IMR-90 (cell line): Measurements from ENCODE around the gene SHB.

Experiments
- BHLHE40 ChIP-seq: fragments of 150-350 bp; IDR thresholded peaks from 2 replicates; pipeline ENCODE4 v1.6.1; 2016; ENCODE audit warnings: mild to moderate bottlenecking, low read depth, low read length
- CEBPB ChIP-seq: IDR thresholded peaks from 2 replicates; pipeline ENCODE4 v1.6.1; 2012; ENCODE audit warnings: low read depth, low read length, improper control_type of control experiment
- FOS ChIP-seq: fragments of 150-350 bp; IDR thresholded peaks from 2 replicates; pipeline ENCODE4 v1.6.1; 2016; ENCODE audit warnings: low read depth, low read length
- MAZ ChIP-seq: IDR thresholded peaks from 2 replicates; pipeline ENCODE4 v1.6.1; 2012; ENCODE audit warnings: low read depth, mild to moderate bottlenecking, low read length, improper control_type of control experiment, moderate library complexity, borderline replicate concordance
- MXI1 ChIP-seq: IDR thresholded peaks from 2 replicates; pipeline ENCODE4 v1.6.1; 2012; ENCODE audit warnings: low read depth, mild to moderate bottlenecking, low read length, moderate library complexity, borderline replicate concordance
- NFE2L2 ChIP-seq: fragments of 150-350 bp; IDR thresholded peaks from 2 replicates; pipeline ENCODE4 v1.6.1; 2016; ENCODE audit warnings: low read depth, mild to moderate bottlenecking, low read length
- POLR2A ChIP-seq: IDR thresholded peaks from 2 replicates; pipeline ENCODE4 v1.6.1; 2012; ENCODE audit warnings: mild to moderate bottlenecking, low read depth, low read length
- RAD21 ChIP-seq: IDR thresholded peaks from 2 replicates; pipeline ENCODE4 v1.6.1; 2012; ENCODE audit warnings: low read length, improper control_type of control experiment
- RCOR1 ChIP-seq: IDR thresholded peaks from 2 replicates; pipeline ENCODE4 v1.6.1; 2012; ENCODE audit warnings: mild to moderate bottlenecking, low read length, improper control_type of control experiment; ENCODE audit not compliant: insufficient replicate concordance
- RFX5 ChIP-seq: IDR thresholded peaks from 2 replicates; pipeline ENCODE4 v1.8.0; 2012; ENCODE audit warnings: low read depth, mild to moderate bottlenecking, low read length, moderate library complexity
- SMC3 ChIP-seq: fragments of 150-350 bp; IDR thresholded peaks from 2 replicates; pipeline ENCODE4 v1.6.1; 2016; ENCODE audit warnings: low read depth, mild to moderate bottlenecking, antibody characterized with exemption, low read length, moderate library complexity
- TF ChIP-seq, protein P1 (sequence below): conservative IDR thresholded peaks from 2 replicates; pipeline ENCODE4 v1.5.1; 2012; ENCODE audit warnings: mild to moderate bottlenecking, low read depth, low read length, improper control_type of control experiment
- TF ChIP-seq, protein P2 (sequence below): fragments of 150-350 bp; IDR thresholded peaks from 2 replicates; pipeline ENCODE4 v1.6.1; 2017; ENCODE audit warnings: mild to moderate bottlenecking, antibody characterized with exemption, low read length, low read depth
- TF ChIP-seq, protein P3 (sequence below): fragments of 150-350 bp; IDR thresholded peaks from 2 replicates; pipeline ENCODE4 v1.6.1; 2016; ENCODE audit warnings: low read depth, mild to moderate bottlenecking, low read length, moderate library complexity, borderline replicate concordance

DNA sequence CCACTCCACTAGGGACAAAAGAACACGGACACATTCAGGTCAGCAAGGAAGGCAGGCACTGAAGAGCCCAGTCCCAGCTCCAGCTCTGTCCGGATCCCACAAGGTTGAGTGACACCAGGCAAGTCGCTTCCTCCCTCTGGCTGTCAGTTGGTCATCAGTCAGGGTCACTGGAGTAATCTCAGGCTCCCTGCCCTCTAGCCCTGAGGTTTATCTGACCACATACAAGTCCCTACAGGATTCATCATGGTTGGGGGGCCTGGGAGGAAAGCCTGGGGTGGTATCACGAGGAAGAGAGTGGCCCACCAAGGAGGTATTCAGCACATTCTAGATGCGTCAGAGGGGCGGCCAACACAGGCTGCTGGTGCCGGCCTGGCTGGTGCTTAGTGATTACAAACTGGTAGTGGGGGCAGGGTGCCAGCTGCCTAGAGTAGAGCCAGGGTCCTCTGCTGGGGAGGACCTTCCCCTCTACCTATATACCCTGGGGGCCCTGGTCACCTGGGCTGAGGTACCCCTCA is 81.5 kb downstream of the SHB start:
- TF ChIP-seq POLR2A (no peak), FOS (no peak), CEBPB (no peak), BHLHE40 (no peak), RCOR1 (no peak), RAD21 (no peak), MAZ (no peak), MXI1 (no peak), SMC3 (no peak), RFX5 (no peak), NFE2L2 (no peak)
- TF ChIP-seq, protein P1, sequence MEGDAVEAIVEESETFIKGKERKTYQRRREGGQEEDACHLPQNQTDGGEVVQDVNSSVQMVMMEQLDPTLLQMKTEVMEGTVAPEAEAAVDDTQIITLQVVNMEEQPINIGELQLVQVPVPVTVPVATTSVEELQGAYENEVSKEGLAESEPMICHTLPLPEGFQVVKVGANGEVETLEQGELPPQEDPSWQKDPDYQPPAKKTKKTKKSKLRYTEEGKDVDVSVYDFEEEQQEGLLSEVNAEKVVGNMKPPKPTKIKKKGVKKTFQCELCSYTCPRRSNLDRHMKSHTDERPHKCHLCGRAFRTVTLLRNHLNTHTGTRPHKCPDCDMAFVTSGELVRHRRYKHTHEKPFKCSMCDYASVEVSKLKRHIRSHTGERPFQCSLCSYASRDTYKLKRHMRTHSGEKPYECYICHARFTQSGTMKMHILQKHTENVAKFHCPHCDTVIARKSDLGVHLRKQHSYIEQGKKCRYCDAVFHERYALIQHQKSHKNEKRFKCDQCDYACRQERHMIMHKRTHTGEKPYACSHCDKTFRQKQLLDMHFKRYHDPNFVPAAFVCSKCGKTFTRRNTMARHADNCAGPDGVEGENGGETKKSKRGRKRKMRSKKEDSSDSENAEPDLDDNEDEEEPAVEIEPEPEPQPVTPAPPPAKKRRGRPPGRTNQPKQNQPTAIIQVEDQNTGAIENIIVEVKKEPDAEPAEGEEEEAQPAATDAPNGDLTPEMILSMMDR: no peak
- TF ChIP-seq, protein P2, sequence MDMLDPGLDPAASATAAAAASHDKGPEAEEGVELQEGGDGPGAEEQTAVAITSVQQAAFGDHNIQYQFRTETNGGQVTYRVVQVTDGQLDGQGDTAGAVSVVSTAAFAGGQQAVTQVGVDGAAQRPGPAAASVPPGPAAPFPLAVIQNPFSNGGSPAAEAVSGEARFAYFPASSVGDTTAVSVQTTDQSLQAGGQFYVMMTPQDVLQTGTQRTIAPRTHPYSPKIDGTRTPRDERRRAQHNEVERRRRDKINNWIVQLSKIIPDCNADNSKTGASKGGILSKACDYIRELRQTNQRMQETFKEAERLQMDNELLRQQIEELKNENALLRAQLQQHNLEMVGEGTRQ: no peak
- TF ChIP-seq, protein P3, sequence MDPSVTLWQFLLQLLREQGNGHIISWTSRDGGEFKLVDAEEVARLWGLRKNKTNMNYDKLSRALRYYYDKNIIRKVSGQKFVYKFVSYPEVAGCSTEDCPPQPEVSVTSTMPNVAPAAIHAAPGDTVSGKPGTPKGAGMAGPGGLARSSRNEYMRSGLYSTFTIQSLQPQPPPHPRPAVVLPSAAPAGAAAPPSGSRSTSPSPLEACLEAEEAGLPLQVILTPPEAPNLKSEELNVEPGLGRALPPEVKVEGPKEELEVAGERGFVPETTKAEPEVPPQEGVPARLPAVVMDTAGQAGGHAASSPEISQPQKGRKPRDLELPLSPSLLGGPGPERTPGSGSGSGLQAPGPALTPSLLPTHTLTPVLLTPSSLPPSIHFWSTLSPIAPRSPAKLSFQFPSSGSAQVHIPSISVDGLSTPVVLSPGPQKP: no peak
